Left ventricle myocardium inferior (tissue), 1 donor: ENCODE results near the gene LDLRAD4. TPM values are rescaled to one million over a fixed set of nuclear protein-coding genes. Genes with fewer than 3 reads are reported as not detected.

Experiments used
- DNase-seq: peaks from one replicate; pipeline ENCODE4 v3.0.0-alpha.2; 2020
- H3K27ac ChIP-seq: fragments of 200-600 bp; replicated peaks from 2 replicates; pipeline ENCODE4 v1.8.0; 2021
- H3K27me3 ChIP-seq: fragments of 200-600 bp; 2 replicates; pipeline ENCODE4 v1.8.0; 2021; ENCODE audit warnings: low read depth
- H3K36me3 ChIP-seq: fragments of 200-600 bp; 2 replicates; pipeline ENCODE4 v1.8.0; 2021
- H3K4me1 ChIP-seq: fragments of 200-600 bp; 2 replicates; pipeline ENCODE4 v1.8.0; 2021
- H3K4me3 ChIP-seq: fragments of 200-600 bp; 2 replicates; pipeline ENCODE4 v1.8.0; 2021; ENCODE audit warnings: mild to moderate bottlenecking, moderate library complexity
- H3K9me3 ChIP-seq: fragments of 200-600 bp; replicated peaks from 2 replicates; pipeline ENCODE4 v1.8.0; 2021
- intact Hi-C: fragments of 100-400 bp; cut with micrococcal nuclease; formaldehyde crosslinking; loops from one replicate; pipeline ENCODE4 v1.11.0; 2022
- total RNA-seq: library from RNA; stranded (reverse); fragmentation: NEBNext Ultra II Directional; extraction: Animal tissue kit (Norgen Biotek cat#: 25700); gene quantifications from one replicate; pipeline ENCODE4 v1.2.1, GENCODE V29; 2021
- TF ChIP-seq, protein P1 (sequence below): fragments of 200-600 bp; IDR thresholded peaks from 2 replicates; pipeline ENCODE4 v1.8.0; 2021; ENCODE audit warnings: antibody characterized with exemption, mild to moderate bottlenecking, borderline replicate concordance
- donor health status: DM: no; HTN: yes; CAD: no; lungs with severe emphysema.

Gene LDLRAD4
- total RNA-seq, 1 donor from 2014 or later = 43.3 TPM

DNA sequence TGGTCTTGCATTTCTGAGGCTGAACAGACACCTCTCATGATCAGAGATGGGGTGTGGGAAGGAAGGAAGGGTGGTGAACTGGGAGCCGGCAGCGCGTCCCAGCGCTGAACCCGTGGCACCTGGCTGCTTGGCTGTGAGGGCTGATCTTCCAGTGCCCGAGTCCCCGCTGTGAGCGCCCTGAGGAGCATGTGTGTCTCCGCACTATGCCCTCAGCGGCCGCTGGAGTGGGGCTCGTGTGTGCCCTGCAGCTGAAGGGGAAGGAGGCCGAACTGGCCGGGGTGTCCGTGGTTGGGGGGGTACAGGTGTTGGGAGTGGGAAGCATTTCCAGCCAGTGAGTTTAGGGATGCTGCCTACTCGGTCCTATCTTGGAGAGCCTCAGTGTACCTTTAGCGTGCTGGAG is 82.2 kb downstream of the LDLRAD4 start:
- Histone ChIP-seq H3K9me3 (no peaks in the 10 kb centered on the region), H3K27me3 (no peaks in the 10 kb centered on the region)
- intact Hi-C loops = no loop called here

DNA sequence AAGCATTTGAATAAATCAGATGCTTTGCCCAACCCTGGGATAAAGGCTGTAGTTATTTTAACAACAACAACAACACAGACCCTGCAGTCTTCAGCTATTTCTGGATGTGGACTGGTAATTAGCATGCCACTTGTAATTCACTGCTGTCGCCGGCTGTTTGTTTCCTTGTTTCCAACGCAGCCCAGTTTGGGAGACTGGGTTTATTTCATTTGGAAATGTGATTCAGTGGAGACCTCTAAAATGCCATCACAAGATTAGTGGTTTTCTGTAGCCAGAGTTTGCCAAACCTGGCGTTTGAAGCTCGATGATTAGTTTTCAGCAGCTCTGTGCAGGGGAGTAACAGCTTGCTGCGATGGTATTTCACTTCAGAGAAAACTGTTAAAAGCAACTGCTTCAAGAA is 83.5 kb downstream of the LDLRAD4 start:
- Histone ChIP-seq H3K4me3 (no peak overlapping the region), H3K9me3 (no peaks in the 10 kb centered on the region), H3K27ac (peak overlapping the region; percentile 27), H3K27me3 (no peaks in the 10 kb centered on the region), H3K4me1 (peaks cover 55% of the 10 kb centered on the region), H3K36me3 (no peaks in the 10 kb centered on the region)
- TF ChIP-seq, protein P1, sequence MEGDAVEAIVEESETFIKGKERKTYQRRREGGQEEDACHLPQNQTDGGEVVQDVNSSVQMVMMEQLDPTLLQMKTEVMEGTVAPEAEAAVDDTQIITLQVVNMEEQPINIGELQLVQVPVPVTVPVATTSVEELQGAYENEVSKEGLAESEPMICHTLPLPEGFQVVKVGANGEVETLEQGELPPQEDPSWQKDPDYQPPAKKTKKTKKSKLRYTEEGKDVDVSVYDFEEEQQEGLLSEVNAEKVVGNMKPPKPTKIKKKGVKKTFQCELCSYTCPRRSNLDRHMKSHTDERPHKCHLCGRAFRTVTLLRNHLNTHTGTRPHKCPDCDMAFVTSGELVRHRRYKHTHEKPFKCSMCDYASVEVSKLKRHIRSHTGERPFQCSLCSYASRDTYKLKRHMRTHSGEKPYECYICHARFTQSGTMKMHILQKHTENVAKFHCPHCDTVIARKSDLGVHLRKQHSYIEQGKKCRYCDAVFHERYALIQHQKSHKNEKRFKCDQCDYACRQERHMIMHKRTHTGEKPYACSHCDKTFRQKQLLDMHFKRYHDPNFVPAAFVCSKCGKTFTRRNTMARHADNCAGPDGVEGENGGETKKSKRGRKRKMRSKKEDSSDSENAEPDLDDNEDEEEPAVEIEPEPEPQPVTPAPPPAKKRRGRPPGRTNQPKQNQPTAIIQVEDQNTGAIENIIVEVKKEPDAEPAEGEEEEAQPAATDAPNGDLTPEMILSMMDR = no peak
- DNase-seq = no peak
- intact Hi-C loops = no loop called here

More for the DNA sequence above, 82.2 kb downstream of the LDLRAD4 start:
- H3K36me3 ChIP-seq = no peaks in the 10 kb centered on the region
- H3K4me3 ChIP-seq = no peak overlapping the region
- DNase-seq = no peak
- H3K4me1 ChIP-seq = peaks cover 44% of the 10 kb centered on the region
- no peak overlapping the region for H3K27ac ChIP-seq
- TF ChIP-seq, protein P1 = no peak

DNA sequence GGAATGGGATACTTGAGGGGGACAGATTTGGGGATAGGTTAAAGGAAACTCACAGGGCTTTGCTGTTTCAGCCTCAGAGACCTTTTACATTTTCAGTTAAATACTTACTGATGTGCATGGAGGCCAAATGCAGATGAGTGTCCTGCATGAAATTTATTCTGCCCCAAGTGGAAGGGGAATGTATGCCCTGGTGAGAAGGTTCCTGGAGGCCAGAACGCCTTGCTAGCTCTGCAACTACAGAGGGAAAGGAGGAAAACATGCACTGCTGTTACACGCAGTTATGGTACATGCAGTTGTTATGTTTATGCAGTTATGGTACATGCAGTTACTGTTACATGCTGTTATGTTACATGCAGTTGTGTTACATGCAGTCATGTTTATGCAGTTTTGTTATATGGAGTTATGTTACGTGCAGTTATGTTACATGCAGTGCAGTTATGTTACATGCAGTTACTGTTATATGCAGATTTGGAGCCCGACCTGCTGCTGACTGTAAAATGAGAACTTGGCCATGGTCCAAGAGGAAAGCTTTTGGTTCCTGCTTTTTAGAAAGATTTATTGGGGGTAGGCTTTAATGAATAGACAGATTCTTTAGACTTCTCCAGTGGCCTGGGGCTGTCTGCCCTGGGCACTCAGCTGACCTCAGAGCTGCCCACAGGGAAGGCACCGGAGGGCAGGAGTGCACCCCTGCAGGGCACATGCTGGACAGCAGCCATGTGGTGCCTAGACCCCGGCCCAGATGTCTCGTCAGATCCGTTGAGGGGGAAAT is 84.1 kb downstream of the LDLRAD4 start:
- Histone ChIP-seq H3K4me3 (no peak overlapping the region), H3K9me3 (no peaks in the 10 kb centered on the region), H3K27ac (peak overlapping the region; percentile 27), H3K4me1 (peaks cover 55% of the 10 kb centered on the region), H3K27me3 (no peaks in the 10 kb centered on the region), H3K36me3 (no peaks in the 10 kb centered on the region)
- TF ChIP-seq, protein P1 = no peak
- intact Hi-C loops = no loop called here
- DNase-seq = no peak

- H3K27me3 ChIP-seq = no peaks in the 10 kb centered on the region
- no peak overlapping the region for H3K27ac ChIP-seq
- no peak for DNase-seq
- no peaks in the 10 kb centered on the region for H3K9me3 ChIP-seq
- peaks cover 56% of the 10 kb centered on the region for H3K4me1 ChIP-seq
- H3K4me3 ChIP-seq = no peak overlapping the region
- intact Hi-C loops = no loop called here
- TF ChIP-seq, protein P1 = no peak
- H3K36me3 ChIP-seq = no peaks in the 10 kb centered on the region
Measured at GRCh38 chr18:13303756-13304364, 85.3 kb downstream of the LDLRAD4 start.

- DNase-seq = no peak
- Histone ChIP-seq H3K4me1 (peaks cover 55% of the 10 kb centered on the region), H3K9me3 (no peaks in the 10 kb centered on the region), H3K27me3 (no peaks in the 10 kb centered on the region), H3K4me3 (no peak overlapping the region), H3K27ac (no peak overlapping the region), H3K36me3 (no peaks in the 10 kb centered on the region)
- TF ChIP-seq, protein P1 = no peak
- intact Hi-C loops = no loop called here
Measured at GRCh38 chr18:13305301-13305700, 86.7 kb downstream of the LDLRAD4 start.
